Epithelial cell of proximal tubule (primary cell): ENCODE data around the gene TULP4. TPM values are rescaled to one million over a fixed set of nuclear protein-coding genes. Genes with fewer than 3 reads are reported as not detected.
A peak's percentile ranks its signal among the peaks of the same experiment; 100 is the strongest.
"Not testable (repeated sequence)": the region's sequence is repeated elsewhere in the genome, so short reads cannot be mapped to it uniquely, and the experiment has no call there.

Source experiments
- DNase-seq: peaks from one replicate; pipeline ENCODE4 v3.0.0-alpha.2; 2011; ENCODE audit warnings: low read depth
- H3K4me3 ChIP-seq: 2 replicates; pipeline ENCODE4 v1.5.1; 2011; ENCODE audit warnings: low read depth, mild to moderate bottlenecking, low read length
- CTCF ChIP-seq: conservative IDR thresholded peaks from 2 replicates; pipeline ENCODE4 v1.5.1; 2012; ENCODE audit warnings: low read depth, mild to moderate bottlenecking, low read length
- total RNA-seq: library from RNA; depleted of rRNA; stranded (reverse); fragments of >200 nt; gene quantifications from 2 replicates; pipeline ENCODE4 v1.2.3, GENCODE V29; 2015

TULP4 gene
- total RNA-seq, 1 donor from 2014 or later, result 25.4 TPM

- no peak overlapping the region for H3K4me3 ChIP-seq
- TF ChIP-seq CTCF, result no peak
- DNase-seq, result no peak
These were observed 155.7 kb downstream of the TULP4 start for GRCh38 chr6:158467923-158468322.

- H3K4me3 ChIP-seq, result no peak overlapping the region
- DNase-seq, result no peak
- no peak for TF ChIP-seq CTCF
These were observed 156.4 kb downstream of the TULP4 start for GRCh38 chr6:158468666-158469065.

GRCh38 chr6:158470023-158470422 lies 157.8 kb downstream of the TULP4 start:
- H3K4me3 ChIP-seq, DNase-seq: not testable (repeated sequence)

- no peak overlapping the region for H3K4me3 ChIP-seq
- no peak for TF ChIP-seq CTCF
- DNase-seq, result no peak
These were observed 159.1 kb downstream of the TULP4 start for GRCh38 chr6:158471339-158471738.

GRCh38 chr6:158472447-158472846 lies 160.2 kb downstream of the TULP4 start:
- no peak overlapping the region for H3K4me3 ChIP-seq
- DNase-seq, result no peak
- TF ChIP-seq CTCF, result no peak

- no peak overlapping the region for H3K4me3 ChIP-seq
- no peak for TF ChIP-seq CTCF
- DNase-seq, result no peak
These were observed 162.7 kb downstream of the TULP4 start for GRCh38 chr6:158474961-158475343.

GRCh38 chr6:158475344-158476302 lies 163.4 kb downstream of the TULP4 start:
- no peak overlapping the region for H3K4me3 ChIP-seq
- no peak for TF ChIP-seq CTCF
- peak; percentile 41 for DNase-seq
